HEK293 (cell line): ENCODE data around the gene HTR3B.

Experiments used
- CTCF ChIA-PET: fragments of 350-600 bp; formaldehyde crosslinking; extraction: SDS; loops from one replicate; lab custom pipeline; 2021; ENCODE audit warnings: antibody characterized with exemption; lab: Yijun Ruan, JAX
- POLR2A ChIA-PET: fragments of 300-600 bp; formaldehyde crosslinking; extraction: SDS; loops from one replicate; lab custom pipeline; 2020; ENCODE audit warnings: antibody characterized with exemption, inconsistent platforms; lab: Yijun Ruan, JAX
- H3K27ac ChIP-seq: fragments of 200-500 bp; sonication (Bioruptor generic); 2 replicates; pipeline ENCODE4 v1.5.1; 2014; ENCODE audit warnings: low read depth, low read length, control low read depth, inconsistent platforms; ENCODE audit errors: extremely low read depth
- H3K36me3 ChIP-seq, 2 experiments: fragments of 200-500 bp in 1 of 2; sonication (Bioruptor generic) in 1 of 2; 1 replicate in 1 of 2; 2 replicates in 1 of 2; pipeline ENCODE4 v1.5.1; 2014 to 2017; ENCODE audit warnings: inconsistent platforms in 2 of 2, low read length in 2 of 2; ENCODE audit not compliant: control insufficient read depth in 2 of 2, insufficient read depth in 1 of 2
- H3K4me1 ChIP-seq: fragments of 200-500 bp; sonication (Bioruptor generic); 2 replicates; pipeline ENCODE4 v1.5.1; 2014; ENCODE audit warnings: mild to moderate bottlenecking, low read length, inconsistent platforms; ENCODE audit not compliant: control insufficient read depth, insufficient read depth
- H3K4me3 ChIP-seq: 2 replicates; pipeline ENCODE4 v1.5.1; 2011; ENCODE audit warnings: low read depth, mild to moderate bottlenecking, control low read depth, low read length, moderate library complexity
- H3K9me3 ChIP-seq: fragments of 200-500 bp; sonication (Bioruptor generic); 2 replicates; pipeline ENCODE4 v1.5.1; 2014; ENCODE audit warnings: low read depth, low read length, inconsistent platforms; ENCODE audit not compliant: control insufficient read depth, insufficient read depth
- GLI2 ChIP-seq: fragments of 450-650 bp; formaldehyde crosslinking; IDR thresholded peaks from 2 replicates; pipeline ENCODE4; 2017; ENCODE audit warnings: missing biosample characterization, missing genetic modification characterization, low read depth, borderline replicate concordance
- GLIS1 ChIP-seq: fragments of 450-650 bp; formaldehyde crosslinking; IDR thresholded peaks from 2 replicates; pipeline ENCODE4 v1.5.1; 2016; ENCODE audit warnings: missing biosample characterization, missing genetic modification characterization
- GLIS2 ChIP-seq: fragments of 450-650 bp; formaldehyde crosslinking; IDR thresholded peaks from 2 replicates; pipeline ENCODE4 v1.5.1; 2016; ENCODE audit warnings: missing biosample characterization, missing genetic modification characterization
- MZF1 ChIP-seq: fragments of 450-650 bp; formaldehyde crosslinking; IDR thresholded peaks from 2 replicates; pipeline ENCODE4 v1.5.1; 2017; ENCODE audit warnings: missing biosample characterization, missing genetic modification characterization, borderline replicate concordance
- PRDM2 ChIP-seq: fragments of 450-650 bp; formaldehyde crosslinking; IDR thresholded peaks from 2 replicates; pipeline ENCODE4 v1.5.1; 2016; ENCODE audit warnings: missing biosample characterization, missing genetic modification characterization, borderline replicate concordance
- REPIN1 ChIP-seq: fragments of 450-650 bp; formaldehyde crosslinking; IDR thresholded peaks from 2 replicates; pipeline ENCODE4 v1.5.1; 2017; ENCODE audit warnings: missing biosample characterization, missing genetic modification characterization, low read depth
- TCF7L2 ChIP-seq: IDR thresholded peaks from 2 replicates; pipeline ENCODE4 v1.6.1; 2011; ENCODE audit warnings: low read depth, mild to moderate bottlenecking, inconsistent platforms, low read length, moderate library complexity, borderline replicate concordance
- ZNF354C ChIP-seq: fragments of 450-650 bp; formaldehyde crosslinking; IDR thresholded peaks from 2 replicates; pipeline ENCODE4 v1.5.1; 2016; ENCODE audit warnings: missing biosample characterization, missing genetic modification characterization, low read depth, borderline replicate concordance
- ZNF561 ChIP-seq: fragments of 450-650 bp; IDR thresholded peaks from 2 replicates; pipeline ENCODE4 v1.5.1; 2018; ENCODE audit warnings: missing biosample characterization, missing genetic modification characterization, borderline replicate concordance
- ZNF660 ChIP-seq: fragments of 450-650 bp; IDR thresholded peaks from 2 replicates; pipeline ENCODE4 v1.5.1; 2018; ENCODE audit warnings: missing biosample characterization, mild to moderate bottlenecking, missing genetic modification characterization
- ZNF677 ChIP-seq: fragments of 450-650 bp; IDR thresholded peaks from 2 replicates; pipeline ENCODE4 v1.5.0; 2018; ENCODE audit warnings: missing biosample characterization, mild to moderate bottlenecking, missing genetic modification characterization, moderate library complexity
- ZNF707 ChIP-seq: fragments of 450-650 bp; formaldehyde crosslinking; IDR thresholded peaks from 2 replicates; pipeline ENCODE4 v1.5.1; 2016; ENCODE audit warnings: missing biosample characterization, missing genetic modification characterization
- ZNF747 ChIP-seq: fragments of 450-650 bp; formaldehyde crosslinking; IDR thresholded peaks from 2 replicates; pipeline ENCODE4 v1.5.1; 2016; ENCODE audit warnings: missing biosample characterization, missing genetic modification characterization
- ZNF776 ChIP-seq: fragments of 450-650 bp; formaldehyde crosslinking; IDR thresholded peaks from 2 replicates; pipeline ENCODE4 v1.5.0; 2017; ENCODE audit warnings: missing biosample characterization, missing genetic modification characterization, borderline replicate concordance
- ZSCAN23 ChIP-seq: fragments of 450-650 bp; formaldehyde crosslinking; IDR thresholded peaks from 2 replicates; pipeline ENCODE4 v1.5.1; 2016; ENCODE audit warnings: missing biosample characterization, missing genetic modification characterization
- TF ChIP-seq, protein P1 (sequence below): fragments of 450-650 bp; formaldehyde crosslinking; IDR thresholded peaks from 2 replicates; pipeline ENCODE4 v1.5.1; 2016; ENCODE audit warnings: missing biosample characterization, missing genetic modification characterization
- TF ChIP-seq, protein P2 (sequence below): IDR thresholded peaks from 2 replicates; pipeline ENCODE4 v1.6.1; 2011; ENCODE audit warnings: mild to moderate bottlenecking, low read depth, low read length, borderline replicate concordance
- TF ChIP-seq, protein P3 (sequence below): sonication (generic); formaldehyde crosslinking; IDR thresholded peaks from 2 replicates; pipeline ENCODE4 v1.8.1; 2022; ENCODE audit warnings: mild to moderate bottlenecking, moderate library complexity, missing genetic modification reagents
- TF ChIP-seq, protein P4 (sequence below): fragments of 450-650 bp; formaldehyde crosslinking; IDR thresholded peaks from 2 replicates; pipeline ENCODE4 v1.5.1; 2016; ENCODE audit warnings: missing biosample characterization, missing genetic modification characterization

The HTR3B gene

GRCh38 chr11:113952588-113952987 lies 48.0 kb downstream of the HTR3B start:
- TF ChIP-seq ZNF707 (tag by site-specific recombination) (no peak), ZNF354C (tag by site-specific recombination) (no peak), ZNF776 (tag by site-specific recombination) (no peak), PRDM2 (no peak), ZNF561 (tag by site-specific recombination) (no peak), TCF7L2 (no peak), MZF1 (no peak), GLIS1 (tag by site-specific recombination) (no peak), ZNF677 (tag by site-specific recombination) (no peak), ZSCAN23 (no peak), GLI2 (tag by site-specific recombination) (no peak), ZNF747 (no peak), REPIN1 (tag by site-specific recombination) (no peak), GLIS2 (tag by site-specific recombination) (no peak), ZNF660 (tag by site-specific recombination) (no peak)
- TF ChIP-seq, protein P1, sequence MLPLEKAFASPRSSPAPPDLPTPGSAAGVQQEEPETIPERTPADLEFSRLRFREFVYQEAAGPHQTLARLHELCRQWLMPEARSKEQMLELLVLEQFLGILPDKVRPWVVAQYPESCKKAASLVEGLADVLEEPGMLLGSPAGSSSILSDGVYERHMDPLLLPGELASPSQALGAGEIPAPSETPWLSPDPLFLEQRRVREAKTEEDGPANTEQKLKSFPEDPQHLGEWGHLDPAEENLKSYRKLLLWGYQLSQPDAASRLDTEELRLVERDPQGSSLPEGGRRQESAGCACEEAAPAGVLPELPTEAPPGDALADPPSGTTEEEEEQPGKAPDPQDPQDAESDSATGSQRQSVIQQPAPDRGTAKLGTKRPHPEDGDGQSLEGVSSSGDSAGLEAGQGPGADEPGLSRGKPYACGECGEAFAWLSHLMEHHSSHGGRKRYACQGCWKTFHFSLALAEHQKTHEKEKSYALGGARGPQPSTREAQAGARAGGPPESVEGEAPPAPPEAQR, result no peak
- TF ChIP-seq, protein P2, sequence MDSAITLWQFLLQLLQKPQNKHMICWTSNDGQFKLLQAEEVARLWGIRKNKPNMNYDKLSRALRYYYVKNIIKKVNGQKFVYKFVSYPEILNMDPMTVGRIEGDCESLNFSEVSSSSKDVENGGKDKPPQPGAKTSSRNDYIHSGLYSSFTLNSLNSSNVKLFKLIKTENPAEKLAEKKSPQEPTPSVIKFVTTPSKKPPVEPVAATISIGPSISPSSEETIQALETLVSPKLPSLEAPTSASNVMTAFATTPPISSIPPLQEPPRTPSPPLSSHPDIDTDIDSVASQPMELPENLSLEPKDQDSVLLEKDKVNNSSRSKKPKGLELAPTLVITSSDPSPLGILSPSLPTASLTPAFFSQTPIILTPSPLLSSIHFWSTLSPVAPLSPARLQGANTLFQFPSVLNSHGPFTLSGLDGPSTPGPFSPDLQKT, result no peak
- TF ChIP-seq, protein P3, sequence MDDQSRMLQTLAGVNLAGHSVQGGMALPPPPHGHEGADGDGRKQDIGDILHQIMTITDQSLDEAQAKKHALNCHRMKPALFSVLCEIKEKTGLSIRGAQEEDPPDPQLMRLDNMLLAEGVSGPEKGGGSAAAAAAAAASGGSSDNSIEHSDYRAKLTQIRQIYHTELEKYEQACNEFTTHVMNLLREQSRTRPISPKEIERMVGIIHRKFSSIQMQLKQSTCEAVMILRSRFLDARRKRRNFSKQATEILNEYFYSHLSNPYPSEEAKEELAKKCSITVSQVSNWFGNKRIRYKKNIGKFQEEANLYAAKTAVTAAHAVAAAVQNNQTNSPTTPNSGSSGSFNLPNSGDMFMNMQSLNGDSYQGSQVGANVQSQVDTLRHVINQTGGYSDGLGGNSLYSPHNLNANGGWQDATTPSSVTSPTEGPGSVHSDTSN (CRISPR knock-in tag), result no peak
- TF ChIP-seq, protein P4, sequence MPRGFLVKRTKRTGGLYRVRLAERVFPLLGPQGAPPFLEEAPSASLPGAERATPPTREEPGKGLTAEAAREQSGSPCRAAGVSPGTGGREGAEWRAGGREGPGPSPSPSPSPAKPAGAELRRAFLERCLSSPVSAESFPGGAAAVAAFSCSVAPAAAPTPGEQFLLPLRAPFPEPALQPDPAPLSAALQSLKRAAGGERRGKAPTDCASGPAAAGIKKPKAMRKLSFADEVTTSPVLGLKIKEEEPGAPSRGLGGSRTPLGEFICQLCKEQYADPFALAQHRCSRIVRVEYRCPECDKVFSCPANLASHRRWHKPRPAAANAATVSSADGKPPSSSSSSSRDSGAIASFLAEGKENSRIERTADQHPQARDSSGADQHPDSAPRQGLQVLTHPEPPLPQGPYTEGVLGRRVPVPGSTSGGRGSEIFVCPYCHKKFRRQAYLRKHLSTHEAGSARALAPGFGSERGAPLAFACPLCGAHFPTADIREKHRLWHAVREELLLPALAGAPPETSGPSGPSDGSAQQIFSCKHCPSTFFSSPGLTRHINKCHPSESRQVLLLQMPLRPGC (tag by site-specific recombination), result no peak
- ChIA-PET CTCF (interaction anchor here (1.4 kb wide), 1 partner anchor 56 kb away, joined by 5 read pairs; no protein-coding TSS in a partner anchor), POLR2A (interaction anchor here (0.5 kb wide), 1 partner anchor 14 kb away, joined by 3 read pairs; no protein-coding TSS in a partner anchor)
- Histone ChIP-seq H3K27ac (no peak overlapping the region), H3K9me3 (no peaks in the 10 kb centered on the region), H3K4me3 (no peak overlapping the region), H3K4me1 (no peaks in the 10 kb centered on the region), H3K36me3 (no peaks in the 10 kb centered on the region)
